Measurements from ENCODE around the gene PPP1R13B. TPM values are rescaled to one million over a fixed set of nuclear protein-coding genes. Genes with fewer than 3 reads are reported as not detected.

The PPP1R13B gene
- total RNA-seq, 1 donor from 2014 or later, result 63.9 TPM

DNA sequence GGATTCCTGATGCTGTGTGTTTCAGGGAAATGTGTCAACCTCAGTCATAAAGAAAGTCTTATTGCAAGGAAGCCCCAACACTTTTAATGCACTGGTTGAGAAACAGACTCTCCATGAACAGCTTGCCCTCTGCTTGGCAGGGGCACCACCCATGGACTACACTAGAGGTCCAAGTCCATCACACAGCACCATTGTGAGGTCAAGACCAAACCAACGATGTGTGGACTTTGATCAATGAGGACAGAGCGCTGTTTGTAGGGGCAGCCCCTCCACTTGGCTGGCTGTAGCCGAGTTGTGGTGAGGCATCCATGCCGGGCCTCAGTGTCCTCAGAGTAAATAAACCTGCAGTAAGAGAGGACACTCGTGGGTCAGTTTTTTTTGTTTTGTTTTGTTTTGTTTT, 102.0 kb downstream of the PPP1R13B start:
- DNase-seq (ENCODE audit: low spot score), result no peak
- no peak for TF ChIP-seq CTCF (IDR thresholded peaks at IDR 0.05; ENCODE audit: unreplicated experiment)
- H3K27me3 Mint-ChIP-seq (ENCODE audit: unreplicated experiment), result peaks cover 4% of the 10 kb centered on the region
- H3K4me3 Mint-ChIP-seq (ENCODE audit: unreplicated experiment), result no peak overlapping the region
- peaks cover 44% of the 10 kb centered on the region for H3K36me3 Mint-ChIP-seq (ENCODE audit: low read depth, unreplicated experiment)
- peaks cover 24% of the 10 kb centered on the region for H3K4me1 Mint-ChIP-seq (ENCODE audit: unreplicated experiment)
- no peaks in the 10 kb centered on the region for H3K9me3 Mint-ChIP-seq (ENCODE audit: unreplicated experiment)
- no peak overlapping the region for H3K27ac Mint-ChIP-seq (ENCODE audit: unreplicated experiment)

DNA sequence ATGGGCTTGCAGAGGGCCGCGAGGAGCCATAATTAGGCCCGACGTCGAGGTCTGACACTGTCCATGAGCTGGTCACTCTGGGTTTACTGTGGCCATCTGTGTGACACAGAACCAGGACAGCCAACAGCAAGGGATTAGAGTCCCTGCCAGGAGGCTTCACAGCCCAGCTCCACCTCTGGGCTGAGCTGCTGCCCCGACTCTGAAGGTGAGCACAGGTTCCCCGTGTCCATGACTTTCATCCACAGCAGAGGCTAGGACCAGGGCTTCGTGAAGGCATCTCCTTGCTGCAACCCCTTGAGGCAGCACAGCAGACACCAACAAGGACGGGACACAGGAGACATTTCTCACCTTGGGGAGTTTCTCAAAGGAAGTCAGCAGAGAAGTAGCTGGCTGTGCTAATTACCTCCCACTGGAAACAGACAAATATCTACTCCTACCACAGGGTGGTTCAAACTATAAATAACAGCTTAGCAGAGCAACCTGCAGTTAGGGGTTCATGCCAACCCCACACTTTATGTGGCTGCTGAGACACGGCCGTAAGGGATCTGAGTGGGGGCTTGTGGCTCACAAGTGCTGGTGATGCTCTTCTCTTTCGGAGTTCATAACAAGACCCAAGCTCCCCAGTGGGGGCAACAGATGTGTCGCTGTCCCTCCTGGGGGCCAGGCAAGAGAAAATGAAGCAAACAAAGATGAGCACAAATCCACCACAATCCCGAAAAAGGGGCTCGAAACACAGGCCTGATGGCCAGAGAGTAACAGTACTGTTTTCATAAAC, 102.6 kb downstream of the PPP1R13B start:
- no peaks in the 10 kb centered on the region for H3K9me3 Mint-ChIP-seq (ENCODE audit: unreplicated experiment)

GRCh38 chr14:103743691-103744090, 103.7 kb downstream of the PPP1R13B start:
- Mint-ChIP-seq H3K9me3 (ENCODE audit: unreplicated experiment) (no peaks in the 10 kb centered on the region), H3K27me3 (ENCODE audit: unreplicated experiment) (peaks cover 8% of the 10 kb centered on the region), H3K4me1 (ENCODE audit: unreplicated experiment) (peaks cover 26% of the 10 kb centered on the region), H3K27ac (ENCODE audit: unreplicated experiment) (no peak overlapping the region), H3K4me3 (ENCODE audit: unreplicated experiment) (no peak overlapping the region), H3K36me3 (ENCODE audit: low read depth, unreplicated experiment) (peaks cover 45% of the 10 kb centered on the region)
- TF ChIP-seq CTCF (IDR thresholded peaks at IDR 0.05; ENCODE audit: unreplicated experiment), result no peak
- DNase-seq (ENCODE audit: low spot score), result no peak

More for the DNA sequence above, 102.6 kb downstream of the PPP1R13B start:
- no peak for DNase-seq (ENCODE audit: low spot score)
- peaks cover 46% of the 10 kb centered on the region for H3K36me3 Mint-ChIP-seq (ENCODE audit: low read depth, unreplicated experiment)
- no peak overlapping the region for H3K4me3 Mint-ChIP-seq (ENCODE audit: unreplicated experiment)
- peaks cover 26% of the 10 kb centered on the region for H3K4me1 Mint-ChIP-seq (ENCODE audit: unreplicated experiment)
- H3K27me3 Mint-ChIP-seq (ENCODE audit: unreplicated experiment), result peaks cover 4% of the 10 kb centered on the region
- TF ChIP-seq CTCF (IDR thresholded peaks at IDR 0.05; ENCODE audit: unreplicated experiment), result no peak
- no peak overlapping the region for H3K27ac Mint-ChIP-seq (ENCODE audit: unreplicated experiment)

DNA sequence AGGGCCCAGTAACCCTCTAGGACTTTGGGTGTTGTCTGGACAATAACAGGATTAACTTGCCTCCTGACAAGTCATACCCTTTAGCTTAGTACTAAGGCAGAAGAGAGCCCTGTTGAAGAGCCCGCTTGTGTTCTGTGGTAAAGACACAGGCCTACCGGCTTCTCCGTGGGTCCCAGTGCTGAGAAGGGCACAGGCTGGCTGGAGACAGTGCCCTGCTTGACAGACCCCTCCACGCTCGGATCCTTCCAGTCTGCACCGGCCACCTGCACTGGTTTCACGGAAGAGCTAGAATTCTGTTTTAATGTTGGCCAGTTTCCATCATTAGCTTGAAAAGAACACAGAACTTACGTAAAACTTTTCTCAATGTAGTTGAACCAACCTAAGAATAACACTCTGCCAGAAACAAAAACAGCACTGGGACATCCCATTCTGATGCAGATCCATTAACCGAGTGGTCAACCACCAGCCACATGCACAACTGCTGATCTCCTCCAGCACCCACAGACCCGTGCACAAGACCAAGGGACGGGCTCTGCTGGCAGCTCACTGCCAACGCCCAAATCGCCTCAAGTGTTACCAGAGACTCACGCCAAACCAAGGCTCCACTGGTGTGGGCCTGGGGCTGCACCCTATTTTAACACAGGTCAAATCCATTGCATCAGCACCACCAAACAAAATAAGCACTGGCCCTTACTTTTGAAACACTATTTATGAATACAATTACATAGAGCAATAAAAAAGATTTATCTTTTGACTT, 104.7 kb downstream of the PPP1R13B start:
- Mint-ChIP-seq H3K27me3 (ENCODE audit: unreplicated experiment) (peaks cover 13% of the 10 kb centered on the region), H3K36me3 (ENCODE audit: low read depth, unreplicated experiment) (peaks cover 49% of the 10 kb centered on the region), H3K4me3 (ENCODE audit: unreplicated experiment) (no peak overlapping the region), H3K9me3 (ENCODE audit: unreplicated experiment) (no peaks in the 10 kb centered on the region), H3K27ac (ENCODE audit: unreplicated experiment) (peak overlapping the region; percentile 2), H3K4me1 (ENCODE audit: unreplicated experiment) (peaks cover 26% of the 10 kb centered on the region)
- no peak for TF ChIP-seq CTCF (IDR thresholded peaks at IDR 0.05; ENCODE audit: unreplicated experiment)
- DNase-seq (ENCODE audit: low spot score), result no peak

GRCh38 chr14:103741876-103742275, 105.5 kb downstream of the PPP1R13B start:
- no peak for TF ChIP-seq CTCF (IDR thresholded peaks at IDR 0.05; ENCODE audit: unreplicated experiment)
- Mint-ChIP-seq H3K27ac (ENCODE audit: unreplicated experiment) (peak overlapping the region; percentile 89), H3K36me3 (ENCODE audit: low read depth, unreplicated experiment) (peaks cover 53% of the 10 kb centered on the region), H3K4me3 (ENCODE audit: unreplicated experiment) (no peak overlapping the region), H3K27me3 (ENCODE audit: unreplicated experiment) (peaks cover 15% of the 10 kb centered on the region), H3K4me1 (ENCODE audit: unreplicated experiment) (peaks cover 26% of the 10 kb centered on the region), H3K9me3 (ENCODE audit: unreplicated experiment) (no peaks in the 10 kb centered on the region)
- DNase-seq (ENCODE audit: low spot score), result no peak

Measured in endothelial cell (in vitro differentiated cells).